A673 (cell line): ENCODE measurements around the gene SPAG9. TPM values are rescaled to one million over a fixed set of nuclear protein-coding genes. Genes with fewer than 3 reads are reported as not detected.

Source experiments
- BruUV-seq: library from RNA; stranded (reverse); fragments of 400-500 nt; replicated peaks from 2 replicates; lab custom pipeline; 2021; lab: Mats Ljungman, UMichigan
- CTCF ChIA-PET: fragments of 300-600 bp; sonication (Branson Sonifier 250); formaldehyde crosslinking; loops from one replicate; lab custom pipeline; 2022; ENCODE audit warnings: antibody characterized with exemption; lab: Charles Lee
- POLR2A ChIA-PET: fragments of 300-600 bp; sonication (Branson Sonifier 250); formaldehyde crosslinking; loops from one replicate; lab custom pipeline; 2022; ENCODE audit warnings: antibody characterized with exemption; ENCODE audit not compliant: low non-redundant PET; lab: Charles Lee
- DNase-seq: peaks from one replicate; pipeline ENCODE4 v3.0.0-alpha.2; 2015; ENCODE audit warnings: low spot score
- H3K27ac ChIP-seq: fragments of 200-600 bp; sonication (generic); 2 replicates; pipeline ENCODE4 v1.5.1; 2016; ENCODE audit warnings: mixed run types, low read depth, mild to moderate bottlenecking, mixed read lengths, antibody characterized with exemption, low read length; ENCODE audit not compliant: poor library complexity, severe bottlenecking
- H3K27me3 ChIP-seq: fragments of 200-600 bp; sonication (generic); replicated peaks from 2 replicates; pipeline ENCODE4 v1.6.1; 2017; ENCODE audit warnings: mixed run types, low read depth, mild to moderate bottlenecking, mixed read lengths, antibody characterized with exemption, low read length; ENCODE audit not compliant: insufficient read depth, poor library complexity
- H3K36me3 ChIP-seq: fragments of 200-600 bp; sonication (generic); 2 replicates; pipeline ENCODE4 v1.6.1; 2016; ENCODE audit warnings: mixed run types, mild to moderate bottlenecking, mixed read lengths, antibody characterized with exemption, low read length; ENCODE audit not compliant: insufficient read depth, poor library complexity, severe bottlenecking
- H3K4me1 ChIP-seq: fragments of 200-600 bp; sonication (generic); 2 replicates; pipeline ENCODE4 v1.6.1; 2017; ENCODE audit warnings: mixed run types, mild to moderate bottlenecking, mixed read lengths, antibody characterized with exemption, low read length; ENCODE audit not compliant: insufficient read depth, poor library complexity, severe bottlenecking
- H3K4me3 ChIP-seq: fragments of 200-600 bp; sonication (generic); 2 replicates; pipeline ENCODE4 v1.5.1; 2016; ENCODE audit warnings: low read depth, mixed run types, mild to moderate bottlenecking, mixed read lengths, low read length; ENCODE audit not compliant: poor library complexity, severe bottlenecking
- H3K9me3 ChIP-seq: fragments of 200-600 bp; sonication (generic); 2 replicates; pipeline ENCODE4 v1.6.1; 2016; ENCODE audit warnings: mixed run types, low read depth, mild to moderate bottlenecking, mixed read lengths, antibody characterized with exemption, low read length; ENCODE audit not compliant: poor library complexity, severe bottlenecking
- CTCF ChIP-seq: fragments of 300-800, 200-600 bp; sonication (generic); conservative IDR thresholded peaks from 2 replicates; pipeline ENCODE4 v1.5.1; 2017; ENCODE audit warnings: low read depth, mild to moderate bottlenecking, antibody characterized with exemption, low read length, moderate library complexity, mixed read lengths
- EZH2 ChIP-seq: fragments of 200-600 bp; sonication (generic); IDR thresholded peaks from 2 replicates; pipeline ENCODE4 v1.6.1; 2017; ENCODE audit warnings: borderline replicate concordance, low read depth, mild to moderate bottlenecking, mixed read lengths, antibody characterized with exemption, low read length; ENCODE audit not compliant: poor library complexity, severe bottlenecking
- intact Hi-C: fragments of 100-400 bp; cut with micrococcal nuclease; formaldehyde crosslinking; loops from one replicate; pipeline ENCODE4 v1.10.0; 2022; ENCODE audit not compliant: unreplicated experiment
- total RNA-seq: library from RNA; stranded (reverse); gene quantifications from 2 replicates; pipeline ENCODE4 v1.2.3, GENCODE V29; 2021

Gene SPAG9
- total RNA-seq, 1 experiment from 2014 or later: 82.0 TPM

- ChIA-PET CTCF (interaction anchor here (1.7 kb wide), 1 partner anchor 11 kb away, joined by 10 read pairs; no protein-coding TSS in a partner anchor), POLR2A (no interaction called here)
- Histone ChIP-seq H3K27me3 (no peaks in the 10 kb centered on the region), H3K36me3 (peaks cover 3% of the 10 kb centered on the region), H3K4me3 (no peak overlapping the region), H3K4me1 (peaks cover 27% of the 10 kb centered on the region), H3K27ac (peak overlapping the region; percentile 41), H3K9me3 (no peaks in the 10 kb centered on the region)
- BruUV-seq: no TSS peak
- no peak for DNase-seq
- intact Hi-C loops: no loop called here
- TF ChIP-seq CTCF (no peak), EZH2 (no peak)
Measured at GRCh38 chr17:51045621-51046020, 75.0 kb downstream of the SPAG9 start.

DNA sequence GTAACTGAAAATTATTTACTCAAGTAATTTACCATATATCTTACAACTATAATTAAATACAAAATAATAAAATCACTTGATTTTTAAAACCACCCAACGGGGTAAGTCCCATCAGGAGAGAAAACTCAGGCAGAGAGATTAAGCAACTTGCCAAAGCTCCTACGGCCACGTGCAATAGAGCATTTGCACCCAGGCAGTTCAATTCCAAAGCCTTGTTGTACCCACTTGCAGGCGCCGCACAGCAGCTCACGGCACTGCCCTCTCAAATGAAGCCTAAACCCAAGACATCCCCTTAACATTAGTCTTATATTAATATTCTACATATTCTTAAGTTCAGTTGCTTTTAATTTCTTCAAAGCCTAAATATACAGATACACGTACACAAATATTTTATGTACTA is 75.7 kb downstream of the SPAG9 start:
- TF ChIP-seq EZH2: no peak
- no peak for TF ChIP-seq CTCF
- peaks cover 27% of the 10 kb centered on the region for H3K4me1 ChIP-seq
- no peaks in the 10 kb centered on the region for H3K9me3 ChIP-seq
- no peak overlapping the region for H3K4me3 ChIP-seq
- ChIA-PET CTCF (no interaction called here), POLR2A (no interaction called here)
- no peak for DNase-seq
- no peaks in the 10 kb centered on the region for H3K27me3 ChIP-seq
- intact Hi-C loops: no loop called here
- no TSS peak for BruUV-seq
- H3K27ac ChIP-seq: no peak overlapping the region
- H3K36me3 ChIP-seq: peaks cover 3% of the 10 kb centered on the region

DNA sequence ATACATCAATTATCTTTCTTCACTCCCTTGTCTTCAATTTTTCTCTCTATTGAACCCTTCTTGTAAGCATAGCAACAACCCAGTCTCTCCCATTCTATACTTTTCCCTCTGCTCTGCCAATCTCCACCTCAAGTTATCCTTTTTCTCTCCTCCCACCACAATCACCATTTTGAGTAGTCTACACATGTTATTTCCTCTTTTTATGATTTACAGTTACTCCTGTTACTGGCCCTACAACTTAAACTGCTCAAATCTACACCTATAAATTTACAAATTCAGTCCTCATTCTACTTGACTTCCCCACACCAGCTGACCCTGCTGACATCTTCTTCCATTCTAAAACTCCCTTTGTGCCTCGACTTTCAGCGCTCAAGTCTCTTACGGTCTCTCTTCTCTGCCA is 84.6 kb downstream of the SPAG9 start:
- Histone ChIP-seq H3K36me3 (no peaks in the 10 kb centered on the region), H3K27ac (peak overlapping the region; percentile 21)
- CTCF ChIA-PET: interaction anchor here (1.3 kb wide), 1 partner anchor 20 kb away, joined by 3 read pairs; no protein-coding TSS in a partner anchor

GRCh38 chr17:51035431-51035830 is 85.2 kb downstream of the SPAG9 start:
- ChIA-PET POLR2A (no interaction called here), CTCF (interaction anchor here (1.3 kb wide), 1 partner anchor 21 kb away, joined by 3 read pairs; no protein-coding TSS in a partner anchor)
- Histone ChIP-seq H3K9me3 (no peaks in the 10 kb centered on the region), H3K27ac (peak overlapping the region; percentile 21), H3K4me1 (peaks cover 13% of the 10 kb centered on the region), H3K36me3 (no peaks in the 10 kb centered on the region), H3K27me3 (no peaks in the 10 kb centered on the region), H3K4me3 (no peak overlapping the region)
- TF ChIP-seq EZH2 (no peak), CTCF (no peak)
- intact Hi-C loops: loop anchor here (10.0 kb wide), 1 partner anchor 61 kb away; no protein-coding TSS in a partner anchor
- no TSS peak for BruUV-seq
- DNase-seq: peak; percentile 76

More for the DNA sequence above, 84.6 kb downstream of the SPAG9 start:
- DNase-seq: no peak
- no peaks in the 10 kb centered on the region for H3K27me3 ChIP-seq
- intact Hi-C loops: loop anchor here (10.0 kb wide), 1 partner anchor 61 kb away; no protein-coding TSS in a partner anchor
- H3K9me3 ChIP-seq: no peaks in the 10 kb centered on the region
- TF ChIP-seq EZH2: no peak
- peaks cover 13% of the 10 kb centered on the region for H3K4me1 ChIP-seq
- POLR2A ChIA-PET: no interaction called here
- no TSS peak for BruUV-seq
- no peak overlapping the region for H3K4me3 ChIP-seq
